IMR-90 (cell line): ENCODE results near the gene SAMM50. TPM values are rescaled to one million over a fixed set of nuclear protein-coding genes. Genes with fewer than 3 reads are reported as not detected.

Experiments
- ATAC-seq: fragments of 200-7000 bp; cut with Tn5 transposase; 2 replicates; pipeline ENCODE4 v1.9.1; 2020; ENCODE audit warnings: low read depth, mild to moderate bottlenecking, moderate library complexity
- BruUV-seq: library from RNA; stranded (reverse); fragments of 400-500 nt; replicated peaks from 2 replicates; lab custom pipeline; 2021; lab: Mats Ljungman, UMichigan
- CTCF ChIA-PET: fragments of 300-600 bp; formaldehyde crosslinking; extraction: SDS; loops from one replicate; lab custom pipeline; 2021; ENCODE audit warnings: antibody characterized with exemption; lab: Yijun Ruan, JAX
- POLR2A ChIA-PET: fragments of 300-600 bp; sonication (Branson Sonifier 250); formaldehyde crosslinking; loops from one replicate; lab custom pipeline; 2022; ENCODE audit warnings: antibody characterized with exemption; ENCODE audit not compliant: unreplicated experiment; lab: Charles Lee
- DNase-seq: peaks from one replicate; pipeline ENCODE4 v3.0.0; 2013
- H2AFZ ChIP-seq: replicated peaks from 2 replicates; pipeline ENCODE3; 2013; ENCODE audit warnings: low read length, mild to moderate bottlenecking; ENCODE audit not compliant: poor library complexity
- H2AK5ac ChIP-seq: 2 replicates; pipeline ENCODE4 v1.6.1; 2013; ENCODE audit warnings: low read depth, low read length, inconsistent platforms
- H2AK9ac ChIP-seq: replicated peaks from 2 replicates; pipeline ENCODE3; 2013; ENCODE audit warnings: mild to moderate bottlenecking, low read depth, low read length, moderate library complexity; ENCODE audit not compliant: poor library complexity
- H2BK120ac ChIP-seq: 2 replicates; pipeline ENCODE4 v1.6.1; 2013; ENCODE audit warnings: low read depth, low read length, inconsistent platforms
- H2BK15ac ChIP-seq: 3 replicates; pipeline ENCODE4 v1.6.1; 2013; ENCODE audit warnings: low read depth, low read length, inconsistent platforms
- H2BK20ac ChIP-seq: 2 replicates; pipeline ENCODE4 v1.6.1; 2013; ENCODE audit warnings: low read depth, mild to moderate bottlenecking, inconsistent platforms, low read length, moderate library complexity
- H2BK5ac ChIP-seq: 2 replicates; pipeline ENCODE4 v1.6.1; 2013; ENCODE audit warnings: mild to moderate bottlenecking, low read depth, low read length, inconsistent platforms; ENCODE audit not compliant: poor library complexity, severe bottlenecking
- H3K14ac ChIP-seq: replicated peaks from 2 replicates; pipeline ENCODE4 v1.6.1; 2013; ENCODE audit warnings: low read depth, low read length, inconsistent platforms
- H3K18ac ChIP-seq: 2 replicates; pipeline ENCODE4 v1.6.1; 2013; ENCODE audit warnings: low read depth, low read length, control low read depth
- H3K23ac ChIP-seq: 2 replicates; pipeline ENCODE4 v1.6.1; 2013; ENCODE audit warnings: low read depth, low read length, inconsistent platforms
- H3K27ac ChIP-seq: 2 replicates; pipeline ENCODE4 v1.5.1; 2013; ENCODE audit warnings: mild to moderate bottlenecking, control low read depth, low read length; ENCODE audit not compliant: insufficient read depth
- H3K27me3 ChIP-seq: 2 replicates; pipeline ENCODE4 v1.6.1; 2013; ENCODE audit warnings: low read length; ENCODE audit not compliant: control insufficient read depth, insufficient read depth
- H3K36me3 ChIP-seq: 2 replicates; pipeline ENCODE4 v1.6.1; 2013; ENCODE audit warnings: low read length, mixed read lengths; ENCODE audit not compliant: control insufficient read depth, insufficient read depth
- H3K4ac ChIP-seq: 2 replicates; pipeline ENCODE4 v1.6.1; 2013; ENCODE audit warnings: low read depth, low read length, inconsistent platforms
- H3K4me1 ChIP-seq: 2 replicates; pipeline ENCODE4 v1.6.1; 2013; ENCODE audit warnings: low read length, mixed read lengths; ENCODE audit not compliant: control insufficient read depth, insufficient read depth
- H3K4me2 ChIP-seq: 2 replicates; pipeline ENCODE4 v1.6.1; 2013; ENCODE audit warnings: low read depth, mild to moderate bottlenecking, control low read depth, low read length, moderate library complexity
- H3K4me3 ChIP-seq: 2 replicates; pipeline ENCODE4 v1.5.1; 2013; ENCODE audit warnings: low read depth, mild to moderate bottlenecking, control low read depth, low read length, moderate library complexity; ENCODE audit not compliant: insufficient read depth
- H3K56ac ChIP-seq: 2 replicates; pipeline ENCODE4 v1.6.1; 2013; ENCODE audit warnings: low read length, inconsistent platforms; ENCODE audit not compliant: insufficient read depth; ENCODE audit errors: extremely low read depth
- H3K79me1 ChIP-seq, 2 experiments: 2 replicates each; pipeline ENCODE4 v1.6.1; 2013; ENCODE audit warnings: low read length in 2 of 2, inconsistent platforms in 1 of 2, low read depth in 1 of 2
- H3K9ac ChIP-seq: 2 replicates; pipeline ENCODE4 v1.6.1; 2013; ENCODE audit warnings: low read depth, low read length, control low read depth
- H3K9me1 ChIP-seq: 2 replicates; pipeline ENCODE4 v1.6.1; 2013; ENCODE audit warnings: low read length, inconsistent platforms; ENCODE audit not compliant: insufficient read depth
- H3K9me3 ChIP-seq: 2 replicates; pipeline ENCODE4 v1.6.1; 2013; ENCODE audit warnings: low read length; ENCODE audit not compliant: control insufficient read depth, insufficient read depth
- H4K20me1 ChIP-seq: 2 replicates; pipeline ENCODE4 v1.6.1; 2013; ENCODE audit warnings: low read length, inconsistent platforms; ENCODE audit not compliant: insufficient read depth
- H4K5ac ChIP-seq: 2 replicates; pipeline ENCODE4 v1.6.1; 2013; ENCODE audit warnings: mild to moderate bottlenecking, low read depth, low read length, control low read depth
- H4K8ac ChIP-seq, 2 experiments: 2 replicates each; pipeline ENCODE4 v1.6.1; 2013; ENCODE audit warnings: low read depth in 2 of 2, low read length in 2 of 2, control low read depth in 1 of 2, inconsistent platforms in 1 of 2
- H4K91ac ChIP-seq: 2 replicates; pipeline ENCODE4 v1.6.1; 2013; ENCODE audit warnings: low read depth, low read length, inconsistent platforms; ENCODE audit not compliant: insufficient read depth
- BHLHE40 ChIP-seq: fragments of 150-350 bp; IDR thresholded peaks from 2 replicates; pipeline ENCODE4 v1.6.1; 2016; ENCODE audit warnings: mild to moderate bottlenecking, low read depth, low read length
- CEBPB ChIP-seq: IDR thresholded peaks from 2 replicates; pipeline ENCODE4 v1.6.1; 2012; ENCODE audit warnings: low read depth, low read length, improper control_type of control experiment
- CHD1 ChIP-seq: IDR thresholded peaks from 2 replicates; pipeline ENCODE4 v1.6.1; 2012; ENCODE audit warnings: low read depth, low read length, improper control_type of control experiment
- CTCF ChIP-seq: conservative IDR thresholded peaks from 2 replicates; pipeline ENCODE4 v1.5.1; 2012; ENCODE audit warnings: mild to moderate bottlenecking, low read depth, low read length, improper control_type of control experiment
- ELK1 ChIP-seq: fragments of 150-350 bp; IDR thresholded peaks from 2 replicates; pipeline ENCODE4 v1.6.1; 2016; ENCODE audit warnings: low read depth, mild to moderate bottlenecking, low read length, moderate library complexity, borderline replicate concordance
- FOS ChIP-seq: fragments of 150-350 bp; IDR thresholded peaks from 2 replicates; pipeline ENCODE4 v1.6.1; 2016; ENCODE audit warnings: low read depth, low read length
- MAFK ChIP-seq: IDR thresholded peaks from 2 replicates; pipeline ENCODE4 v1.6.1; 2012; ENCODE audit warnings: low read depth, low read length, improper control_type of control experiment
- MAZ ChIP-seq: IDR thresholded peaks from 2 replicates; pipeline ENCODE4 v1.6.1; 2012; ENCODE audit warnings: low read depth, mild to moderate bottlenecking, low read length, improper control_type of control experiment, moderate library complexity, borderline replicate concordance
- MXI1 ChIP-seq: IDR thresholded peaks from 2 replicates; pipeline ENCODE4 v1.6.1; 2012; ENCODE audit warnings: low read depth, mild to moderate bottlenecking, low read length, moderate library complexity, borderline replicate concordance
- NFE2L2 ChIP-seq: fragments of 150-350 bp; IDR thresholded peaks from 2 replicates; pipeline ENCODE4 v1.6.1; 2016; ENCODE audit warnings: low read depth, mild to moderate bottlenecking, low read length
- POLR2A ChIP-seq: IDR thresholded peaks from 2 replicates; pipeline ENCODE4 v1.6.1; 2012; ENCODE audit warnings: mild to moderate bottlenecking, low read depth, low read length
- RAD21 ChIP-seq: IDR thresholded peaks from 2 replicates; pipeline ENCODE4 v1.6.1; 2012; ENCODE audit warnings: low read length, improper control_type of control experiment
- RCOR1 ChIP-seq: IDR thresholded peaks from 2 replicates; pipeline ENCODE4 v1.6.1; 2012; ENCODE audit warnings: mild to moderate bottlenecking, low read length, improper control_type of control experiment; ENCODE audit not compliant: insufficient replicate concordance
- RFX5 ChIP-seq: IDR thresholded peaks from 2 replicates; pipeline ENCODE4 v1.8.0; 2012; ENCODE audit warnings: low read depth, mild to moderate bottlenecking, low read length, moderate library complexity
- SMC3 ChIP-seq: fragments of 150-350 bp; IDR thresholded peaks from 2 replicates; pipeline ENCODE4 v1.6.1; 2016; ENCODE audit warnings: low read depth, mild to moderate bottlenecking, antibody characterized with exemption, low read length, moderate library complexity
- USF2 ChIP-seq: fragments of 150-350 bp; IDR thresholded peaks from 2 replicates; pipeline ENCODE4 v1.6.1; 2017; ENCODE audit warnings: mild to moderate bottlenecking, antibody characterized with exemption, low read length, low read depth
- WGBS, 2 experiments: methylation state at CpG; one replicate each; pipeline versions ENCODE4 v1.1.5 to v1.1.7; 2013; ENCODE audit warnings: missing lambda C conversion rate in 2 of 2; ENCODE audit not compliant: insufficient read length in 1 of 2; ENCODE audit errors: extremely low coverage in 2 of 2; 5-methylcytosine and 5-hydroxymethylcytosine counted together
- dilution Hi-C: fragments of 300-500 bp; cut with HindIII; formaldehyde crosslinking; loops from one replicate; pipeline ENCODE4 v1.14.3; 2018; ENCODE audit warnings: low sequenced_read_pairs; ENCODE audit not compliant: unreplicated experiment
- in situ Hi-C: fragments of 300-500 bp; cut with MboI; formaldehyde crosslinking; loops from 3 replicates; pipeline ENCODE4 v1.14.3; 2019; ENCODE audit warnings: low sequenced_read_pairs, inconsistent platforms, mixed read lengths
- intact Hi-C: fragments of 100-400 bp; cut with micrococcal nuclease; formaldehyde crosslinking; loops from 2 replicates; pipeline ENCODE4 v1.10.0; 2022
- polyA plus RNA-seq, 3 experiments: library from polyadenylated mRNA; depleted of rRNA; stranded (reverse); fragments of >200 nt; gene quantifications; 2 replicates each; pipeline ENCODE4 v1.2.3, GENCODE V29; 2012; ENCODE audit warnings: low replicate concordance in 1 of 3
- total RNA-seq: library from RNA; depleted of rRNA; stranded (reverse); fragments of >200 nt; gene quantifications from 2 replicates; pipeline ENCODE4 v1.2.3, GENCODE V29; 2012

The SAMM50 gene
- total and polyA plus RNA-seq, 2 of the 4 experiments (the other 2 are of a cell fraction), result 40.6 to 43.7 TPM

GRCh38 chr22:44029069-44029468 lies 73.8 kb downstream of the SAMM50 start:
- in situ Hi-C loops, result no loop called here
- no peak overlapping the region for H3K56ac ChIP-seq

More at GRCh38 chr22:44029069-44029468, 73.8 kb downstream of the SAMM50 start:
- Histone ChIP-seq H3K36me3 (no peaks in the 10 kb centered on the region), H3K4me3 (no peak overlapping the region), H2BK5ac (no peak overlapping the region), H2BK20ac (no peak overlapping the region), H3K18ac (no peak overlapping the region), H3K4me1 (peaks cover 5% of the 10 kb centered on the region), H3K4me2 (no peak overlapping the region), H3K9me1 (0 out of 2 replicates have a peak, but pooled peaks cover 2% of the 10 kb centered on the region), H3K23ac (no peak overlapping the region), H3K27me3 (no peaks in the 10 kb centered on the region), H3K79me1 (peaks cover 21 to 73% of the 10 kb centered on the region in 2 experiments), H2AFZ (no peak overlapping the region), H4K91ac (no peak overlapping the region), H2AK9ac (no peak overlapping the region), H4K20me1 (no peaks in the 10 kb centered on the region), H2AK5ac (no peak overlapping the region), H3K9me3 (no peaks in the 10 kb centered on the region), H2BK15ac (no peak overlapping the region), H4K8ac (no peak overlapping the region), H4K5ac (no peak overlapping the region), H3K9ac (no peak overlapping the region), H2BK120ac (no peak overlapping the region), H3K27ac (no peak overlapping the region), H3K4ac (no peak overlapping the region), H3K14ac (no peak overlapping the region)
- DNase-seq (no peak), ATAC-seq (no peak)
- no CpG with 5 or more reads among the region's 4 CpGs for WGBS, 2 experiments
- no peak for TF ChIP-seq BHLHE40
- no peak for TF ChIP-seq CHD1
- TF ChIP-seq CEBPB, result no peak
- no peak for TF ChIP-seq RCOR1
- TF ChIP-seq RAD21, result no peak
- TF ChIP-seq POLR2A, result no peak
- no peak for TF ChIP-seq SMC3
- TF ChIP-seq USF2, result no peak
- no peak for TF ChIP-seq RFX5
- TF ChIP-seq MAZ, result no peak
- TF ChIP-seq MAFK, result no peak
- TF ChIP-seq FOS, result no peak
- TF ChIP-seq ELK1, result no peak
- no peak for TF ChIP-seq CTCF
- TF ChIP-seq NFE2L2, result no peak
- TF ChIP-seq MXI1, result no peak
- POLR2A ChIA-PET, result no interaction called here
- no TSS peak for BruUV-seq
- CTCF ChIA-PET, result no interaction called here
- intact Hi-C loops, result no loop called here
- dilution Hi-C loops, result no loop called here
